GM12878 (cell line): ENCODE data around the gene ANK2. TPM values are rescaled to one million over a fixed set of nuclear protein-coding genes. Genes with fewer than 3 reads are reported as not detected.

Experiments used
- ATAC-seq: fragments of 200-7000 bp; cut with Tn5 transposase; 3 replicates; pipeline ENCODE4 v1.9.1; 2020; ENCODE audit warnings: mild to moderate bottlenecking, moderate library complexity
- BruUV-seq: library from RNA; stranded (reverse); fragments of 400-500 nt; replicated peaks from 2 replicates; lab custom pipeline; 2021; lab: Mats Ljungman, UMichigan
- CTCF ChIA-PET: fragments of 300-600 bp; sonication (Branson Sonifier 250); formaldehyde crosslinking; extraction: SDS; loops from one replicate; lab custom pipeline; 2021; ENCODE audit warnings: inconsistent platforms; lab: Yijun Ruan, JAX
- POLR2A ChIA-PET: fragments of 350-600 bp; formaldehyde crosslinking; extraction: SDS; loops from one replicate; lab custom pipeline; 2021; ENCODE audit warnings: inconsistent platforms; lab: Charles Lee
- RAD21 ChIA-PET: fragments of 300-600 bp; sonication (Branson Sonifier 250); formaldehyde crosslinking; loops from one replicate; lab custom pipeline; 2023; ENCODE audit warnings: antibody characterized with exemption; ENCODE audit not compliant: unreplicated experiment; lab: Charles Lee
- SMC1A ChIA-PET: fragments of 300-600 bp; sonication (Branson Sonifier 250); formaldehyde crosslinking; loops from one replicate; lab custom pipeline; 2023; ENCODE audit not compliant: unreplicated experiment, uncharacterized antibody; lab: Charles Lee
- DNase-seq: peaks from one replicate; pipeline ENCODE4 v3.0.0-alpha.2; 2011; ENCODE audit warnings: low read depth, low spot score
- FAIRE-seq: peaks from 3 replicates; lab custom pipeline; 2011; peaks lifted over from hg19 to GRCh38; lab: Jason Lieb, UNC
- H2AFZ ChIP-seq: 2 replicates; pipeline ENCODE4 v1.6.0; 2011; ENCODE audit warnings: low read depth, low read length, control low read depth; ENCODE audit not compliant: control insufficient read depth
- H3K27ac ChIP-seq: 2 replicates; pipeline ENCODE4 v1.5.1; 2011; ENCODE audit warnings: control low read depth; ENCODE audit not compliant: control insufficient read depth, insufficient read depth
- H3K27me3 ChIP-seq, 2 experiments: replicated peaks in 1 of 2; 2 replicates each; pipeline versions ENCODE4 v1.6.0 to v1.6.1; 2011; ENCODE audit warnings: low read length in 1 of 2; ENCODE audit not compliant: control insufficient read depth in 2 of 2, insufficient read depth in 2 of 2
- H3K36me3 ChIP-seq, 2 experiments: 2 replicates each; pipeline ENCODE4 v1.5.1; 2011; ENCODE audit warnings: low read length in 1 of 2; ENCODE audit not compliant: control insufficient read depth in 2 of 2, insufficient read depth in 2 of 2
- H3K4me1 ChIP-seq: 2 replicates; pipeline ENCODE4 v1.6.1; 2011; ENCODE audit warnings: mild to moderate bottlenecking, low read length, moderate library complexity, mixed read lengths; ENCODE audit not compliant: control insufficient read depth, insufficient read depth
- H3K4me2 ChIP-seq: 2 replicates; pipeline ENCODE4 v1.6.0; 2011; ENCODE audit warnings: control low read depth; ENCODE audit not compliant: control insufficient read depth, insufficient read depth
- H3K4me3 ChIP-seq: fragments of 200-600 bp; sonication (generic); 2 replicates; pipeline ENCODE4 v1.5.1; 2016
- H3K79me2 ChIP-seq: 2 replicates; pipeline ENCODE4 v1.6.0; 2011; ENCODE audit warnings: low read length; ENCODE audit not compliant: control insufficient read depth, insufficient read depth
- H3K9ac ChIP-seq: 2 replicates; pipeline ENCODE4 v1.8.0; 2011; ENCODE audit warnings: low read length, control low read depth, mixed read lengths; ENCODE audit not compliant: control insufficient read depth, insufficient read depth
- H3K9me3 ChIP-seq: replicated peaks from 3 replicates; pipeline ENCODE4 v1.5.1; 2011; ENCODE audit warnings: mild to moderate bottlenecking, low read length; ENCODE audit not compliant: control insufficient read depth, insufficient read depth
- H4K20me1 ChIP-seq: 2 replicates; pipeline ENCODE4 v1.6.0; 2011; ENCODE audit not compliant: control insufficient read depth, insufficient read depth
- CBX5 ChIP-seq: sonication (generic); IDR thresholded peaks from 2 replicates; pipeline ENCODE4 v1.6.1; 2016; ENCODE audit warnings: low read depth, moderate library complexity, mild to moderate bottlenecking, inconsistent platforms
- ELK1 ChIP-seq: IDR thresholded peaks from 2 replicates; pipeline ENCODE4 v1.6.1; 2012; ENCODE audit warnings: low read depth, low read length, improper control_type of control experiment
- NKRF ChIP-seq: fragments of 450-650 bp; conservative IDR thresholded peaks from 2 replicates; pipeline ENCODE4 v1.6.1; 2017; ENCODE audit warnings: mild to moderate bottlenecking, moderate library complexity
- SIX5 ChIP-seq: IDR thresholded peaks from 2 replicates; pipeline ENCODE4 v1.6.1; 2011; ENCODE audit warnings: mild to moderate bottlenecking, low read depth, low read length, moderate library complexity; ENCODE audit not compliant: severe bottlenecking
- WGBS: methylation state at CpG from one replicate; pipeline ENCODE4 v1.1.6; 2016; ENCODE audit warnings: low lambda C conversion rate; ENCODE audit not compliant: insufficient replicate concordance, insufficient coverage; ENCODE audit errors: missing lambda C conversion rate; 5-methylcytosine and 5-hydroxymethylcytosine counted together
- in situ Hi-C: fragments of 300-500 bp; cut with MboI; formaldehyde crosslinking; loops from 9 replicates; pipeline ENCODE4 v1.14.3; 2018; ENCODE audit warnings: mixed read lengths
- intact Hi-C: fragments of 100-400 bp; cut with micrococcal nuclease; formaldehyde crosslinking; loops from one replicate; pipeline ENCODE4 v1.14.2; 2022; ENCODE audit not compliant: unreplicated experiment
- polyA plus RNA-seq, 11 experiments: library from polyadenylated mRNA; depleted of rRNA in 4 of 11; unstranded in 6 of 11; stranded (reverse) in 5 of 11; fragments of >200 nt; fragmentation: Nextera tagmentation in 4 of 11; fragmentation: Illumina TruSeq in 1 of 11; extraction: Ambion mirVana in 4 of 11; extraction: Trizol in 1 of 11; gene quantifications; 1 replicate in 1 of 11; 2 replicates in 10 of 11; pipeline versions ENCODE4 v1.2.1 to v1.2.3, GENCODE V29; 2011 to 2016; ENCODE audit warnings: inconsistent platforms in 2 of 11, missing spikeins in 2 of 11, low read depth in 1 of 11
- total RNA-seq, 4 experiments: library from RNA; depleted of rRNA in 3 of 4; stranded (reverse); fragments of >200 nt in 3 of 4; fragmentation: Illumina TruSeq in 1 of 4; extraction: Trizol in 1 of 4; gene quantifications; 2 replicates each; pipeline versions ENCODE4 v1.2.1 to v1.2.3, GENCODE V29; 2013 to 2021

The ANK2 gene
- total and polyA plus RNA-seq, 10 of the 15 experiments (the other 5 are each of a cell fraction or from before 2014, with no cell fraction given) = 1.6 to 13.0 (median 4.1) TPM

- Histone ChIP-seq H3K79me2 (no peaks in the 10 kb centered on the region), H3K27ac (no peak overlapping the region), H4K20me1 (no peaks in the 10 kb centered on the region), H3K4me2 (no peak overlapping the region), H3K9ac (no peak overlapping the region), H3K36me3 (no peaks in the 10 kb centered on the region), H3K9me3 (no peaks in the 10 kb centered on the region), H3K4me3 (no peak overlapping the region), H2AFZ (no peak overlapping the region), H3K4me1 (no peaks in the 10 kb centered on the region), H3K27me3 (no peaks in the 10 kb centered on the region)
- ATAC-seq (no peak), FAIRE-seq (no peak), DNase-seq (no peak)
- in situ Hi-C loops = no loop called here
- BruUV-seq = no TSS peak
- intact Hi-C loops = no loop called here
- CTCF ChIA-PET = interaction anchor here (1.7 kb wide), 1 partner anchor 18 kb away, joined by 3 read pairs; no protein-coding TSS in a partner anchor
- SMC1A ChIA-PET = interaction anchor here (1.4 kb wide), 1 partner anchor 10 kb away, joined by 4 read pairs; no protein-coding TSS in a partner anchor
- 12% methylated on average over 1 of the region's 1 CpG for WGBS
- POLR2A ChIA-PET = no interaction called here
- RAD21 ChIA-PET = interaction anchor here (0.9 to 1.0 kb wide), 2 partner anchors 26 to 88 kb away, joined by 3 to 4 read pairs; no protein-coding TSS in a partner anchor
- TF ChIP-seq ELK1 (no peak), NKRF (no peak), CBX5 (no peak)
These were observed 129.6 kb downstream of the ANK2 start for GRCh38 chr4:113179091-113179490.

GRCh38 chr4:113179996-113180395, 130.5 kb downstream of the ANK2 start:
- RAD21 ChIA-PET = no interaction called here
- Histone ChIP-seq H3K4me2 (no peak overlapping the region), H3K4me1 (no peaks in the 10 kb centered on the region), H4K20me1 (no peaks in the 10 kb centered on the region), H3K27me3 (no peaks in the 10 kb centered on the region), H3K79me2 (no peaks in the 10 kb centered on the region), H2AFZ (no peak overlapping the region), H3K36me3 (no peaks in the 10 kb centered on the region)
- no peak for ATAC-seq
- POLR2A ChIA-PET = no interaction called here
- WGBS = 75% methylated on average over 2 of the region's 2 CpGs
- BruUV-seq = no TSS peak
- TF ChIP-seq SIX5 = no peak
- TF ChIP-seq, all 136 proteins: peak for 0
- FAIRE-seq = no peak
- no peak overlapping the region for H3K4me3 ChIP-seq
- ChIA-PET CTCF (no interaction called here), SMC1A (no interaction called here)
- H3K27ac ChIP-seq = no peak overlapping the region
- in situ Hi-C loops = no loop called here
- DNase-seq = no peak
- H3K9me3 ChIP-seq = no peaks in the 10 kb centered on the region
- no peak overlapping the region for H3K9ac ChIP-seq
- intact Hi-C loops = no loop called here
